ENCODE data around the gene CLDN16.

The CLDN16 gene

GRCh38 chr3:190387578-190388213 is at the start of gene CLDN16:
TSS of gene CLDN16 (plus strand) at chr3:190388163. CDS start at chr3:190388330, 167 bp downstream.
- no peak for DNase-seq

GRCh38 chr3:190338717-190339116 is 49.2 kb upstream of the CLDN16 start:
- DNase-seq, result no peak

GRCh38 chr3:190339130-190339529 is 48.8 kb upstream of the CLDN16 start:
- DNase-seq, result no peak

- DNase-seq, result no peak
These were observed 47.9 kb upstream of the CLDN16 start for GRCh38 chr3:190340071-190340470.

GRCh38 chr3:190345027-190345821 is 42.7 kb upstream of the CLDN16 start:
- no peak for DNase-seq

GRCh38 chr3:190345878-190346277 is 42.1 kb upstream of the CLDN16 start:
- no peak for DNase-seq

- no peak for DNase-seq
These were observed 41.4 kb upstream of the CLDN16 start for GRCh38 chr3:190346541-190346940.

GRCh38 chr3:190352861-190353457 is 35.0 kb upstream of the CLDN16 start:
- DNase-seq, result no peak

- DNase-seq, result no peak
These were observed 31.7 kb upstream of the CLDN16 start for GRCh38 chr3:190356246-190356645.

- no peak for DNase-seq
These were observed 30.5 kb upstream of the CLDN16 start for GRCh38 chr3:190357468-190357867.

GRCh38 chr3:190359813-190360212 is 28.1 kb upstream of the CLDN16 start:
- DNase-seq, result no peak

GRCh38 chr3:190360228-190360627 is 27.7 kb upstream of the CLDN16 start:
- DNase-seq, result no peak

- no peak for DNase-seq
These were observed 26.2 kb upstream of the CLDN16 start for GRCh38 chr3:190361791-190362190.

GRCh38 chr3:190362258-190362657 is 25.7 kb upstream of the CLDN16 start:
- DNase-seq, result no peak

GRCh38 chr3:190366133-190366532 is 21.8 kb upstream of the CLDN16 start:
- DNase-seq, result no peak

- no peak for DNase-seq
These were observed 19.1 kb upstream of the CLDN16 start for GRCh38 chr3:190368881-190369280.

- DNase-seq, result no peak
These were observed 18.2 kb upstream of the CLDN16 start for GRCh38 chr3:190369668-190370295.

GRCh38 chr3:190370369-190370768 is 17.6 kb upstream of the CLDN16 start:
- DNase-seq, result no peak

GRCh38 chr3:190371152-190371551 is 16.8 kb upstream of the CLDN16 start:
- no peak for DNase-seq

- no peak for DNase-seq
These were observed 12.7 kb upstream of the CLDN16 start for GRCh38 chr3:190375246-190375645.

- no peak for DNase-seq
These were observed 12.3 kb upstream of the CLDN16 start for GRCh38 chr3:190375671-190376070.

GRCh38 chr3:190378240-190378891 is 9.6 kb upstream of the CLDN16 start:
- DNase-seq, result no peak

- no peak for DNase-seq
These were observed 7.8 kb upstream of the CLDN16 start for GRCh38 chr3:190380184-190380583.

Data from stimulated activated CD4-positive, alpha-beta T cell treated with anti-CD3 and anti-CD28 coated beads, Interleukin-2, amount 100 ng/mL, for 48 hours (primary cell).